GF-D8 (cell line): Measurements from ENCODE around the gene SPOCD1.

Source experiments
- DNase-seq: peaks from one replicate; lab custom pipeline; 2025; lab: John Stamatoyannopoulos, UW

The SPOCD1 gene

DNA sequence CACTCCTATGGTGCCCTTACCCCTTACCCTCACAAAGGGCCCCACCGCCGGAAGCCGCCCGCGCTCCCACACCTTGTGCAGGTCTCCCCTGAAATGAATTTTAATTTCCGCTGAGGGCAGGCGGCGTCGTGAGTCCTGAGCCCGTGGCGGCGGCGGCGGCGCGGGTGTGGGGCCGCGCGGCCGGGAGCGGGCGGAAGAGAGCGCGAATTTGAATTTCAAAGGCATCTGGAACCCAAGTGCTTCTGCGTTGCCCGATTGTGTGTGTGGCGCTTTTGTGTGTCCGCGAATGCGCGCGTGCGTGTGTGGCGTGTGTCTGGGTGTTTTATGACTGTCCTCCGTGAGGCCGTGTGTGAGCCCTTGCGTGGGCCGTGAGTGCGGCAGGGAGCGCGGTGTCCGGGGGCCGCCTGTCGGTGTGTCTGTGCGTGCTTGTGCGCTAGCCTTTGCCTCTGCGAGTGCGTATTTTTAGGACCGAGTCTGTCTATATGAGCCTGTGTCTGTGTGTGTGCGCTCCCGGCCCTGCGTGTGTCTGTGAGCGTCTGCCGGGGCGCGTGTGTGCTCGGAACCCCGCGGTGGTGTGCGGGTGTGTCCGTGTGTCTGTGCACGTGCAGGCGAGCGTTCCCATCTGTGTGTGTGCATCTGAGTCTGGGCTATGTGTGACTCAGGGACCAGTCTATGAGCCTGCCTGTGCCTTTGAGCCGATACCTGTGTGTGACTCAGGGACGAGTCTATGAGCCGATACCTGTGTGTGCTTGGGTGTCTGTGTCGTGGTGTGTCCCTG, 43.7 kb downstream of the SPOCD1 start:
- DNase-seq = no peak

DNA sequence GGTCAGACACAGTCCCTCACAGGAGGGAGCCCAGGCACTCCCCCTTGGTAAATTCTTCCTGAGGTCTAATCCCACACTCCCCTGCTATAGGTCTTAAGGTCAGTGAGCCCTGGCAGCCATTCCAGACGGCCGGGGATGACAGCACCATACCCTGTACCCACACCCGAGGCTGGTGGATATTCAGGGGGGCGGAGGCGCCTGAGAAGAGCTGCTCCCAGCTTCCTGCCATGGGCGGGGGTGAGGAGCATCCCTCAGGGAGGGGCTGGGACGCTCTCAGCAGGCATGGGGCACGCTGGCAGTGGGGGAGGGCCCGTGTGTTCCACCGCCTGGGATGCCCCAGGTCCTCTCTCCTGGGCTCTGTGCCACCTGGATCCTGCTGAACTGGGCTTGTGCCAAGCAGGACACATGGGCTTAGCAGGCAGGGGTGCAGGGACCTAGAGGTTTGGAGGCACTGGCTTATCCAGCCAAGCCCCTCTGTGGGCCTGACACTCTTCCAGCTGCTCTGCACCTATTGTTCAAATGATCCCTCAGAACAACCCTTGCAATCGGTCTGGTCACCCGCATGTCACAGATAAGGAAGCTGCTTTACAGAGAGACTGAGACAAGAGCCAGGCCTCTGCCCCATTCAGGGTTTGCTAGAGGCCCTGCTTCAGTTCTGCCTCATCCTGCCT, 46.0 kb downstream of the SPOCD1 start:
- DNase-seq = no peak

DNA sequence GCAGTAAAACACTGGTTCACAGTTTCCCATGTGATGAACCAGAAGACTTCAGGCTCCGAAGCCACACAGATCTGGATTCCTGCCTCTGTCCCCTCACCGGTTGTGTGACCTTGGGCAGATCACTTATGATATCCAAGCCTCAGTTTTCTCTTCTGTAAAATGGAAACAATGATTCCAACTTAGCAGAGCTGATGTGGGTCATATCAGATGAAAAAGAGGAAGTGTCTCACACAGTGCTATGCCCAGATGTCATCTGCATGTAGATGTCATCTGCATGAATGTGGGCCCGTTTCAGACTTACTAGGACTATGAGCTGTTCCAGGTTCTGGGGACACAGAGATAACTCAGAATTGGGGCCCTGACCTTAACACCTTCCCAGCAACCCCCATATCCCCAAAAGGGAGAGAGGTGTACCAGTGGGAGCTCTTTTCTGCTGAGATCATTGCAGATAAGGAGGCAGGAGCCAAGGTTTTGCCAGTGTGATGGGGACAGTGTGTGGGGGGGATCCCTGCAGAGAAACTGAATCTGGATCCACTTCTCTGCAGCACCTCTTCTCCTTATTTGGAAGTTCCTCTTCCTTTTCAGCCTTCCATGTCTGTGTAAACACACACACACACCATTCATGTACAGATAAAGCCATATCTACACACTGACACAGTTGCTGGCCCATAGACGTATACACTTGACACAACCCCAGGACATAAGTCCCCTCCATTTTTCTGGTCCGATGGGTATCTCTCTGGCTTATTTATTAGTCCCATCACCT, 46.7 kb downstream of the SPOCD1 start:
- peak; percentile 2 for DNase-seq

DNA sequence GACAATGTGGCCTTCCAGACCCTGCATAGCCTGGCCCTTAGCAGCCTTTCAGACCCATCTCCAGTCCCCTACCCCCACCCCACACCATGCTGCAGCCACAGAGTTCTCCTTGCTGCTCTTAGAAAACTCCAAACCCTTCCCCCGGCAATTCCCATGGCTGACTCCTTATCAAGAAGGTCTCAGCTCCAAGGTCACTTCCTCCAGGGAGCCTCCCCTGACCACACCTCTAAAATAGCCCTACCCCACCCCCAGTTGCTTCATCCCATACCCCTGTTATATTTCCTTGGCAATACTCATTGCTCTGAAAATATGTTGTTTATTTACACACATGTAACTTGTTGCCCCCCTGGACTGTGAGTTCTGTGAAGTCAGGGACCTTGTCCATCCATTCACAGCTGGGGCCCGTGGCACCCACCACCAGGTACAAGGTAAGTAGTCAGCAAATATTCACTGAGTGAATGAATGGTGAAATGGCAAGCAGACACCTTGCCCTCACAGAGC, 47.4 kb downstream of the SPOCD1 start:
- no peak for DNase-seq

DNA sequence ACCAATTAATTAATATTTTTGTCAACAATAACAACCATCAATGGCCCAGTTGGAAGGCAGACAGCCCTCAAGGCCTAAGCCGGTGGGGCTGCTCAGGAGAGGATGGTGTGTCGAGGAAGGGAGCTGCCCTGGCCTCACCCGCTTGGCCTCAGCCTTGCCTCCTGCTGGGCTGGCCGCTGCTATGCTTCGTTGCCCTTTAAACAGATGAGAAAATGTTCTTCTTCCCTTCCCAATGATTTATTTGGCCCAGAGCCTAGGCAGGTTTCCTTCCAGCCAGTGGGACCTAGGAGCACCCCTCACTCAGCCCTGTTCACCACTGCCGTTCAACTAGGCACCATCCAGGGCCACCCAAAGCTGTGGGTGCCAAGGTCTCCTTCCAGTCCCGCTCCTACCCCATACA, 48.6 kb downstream of the SPOCD1 start:
- no peak for DNase-seq

DNA sequence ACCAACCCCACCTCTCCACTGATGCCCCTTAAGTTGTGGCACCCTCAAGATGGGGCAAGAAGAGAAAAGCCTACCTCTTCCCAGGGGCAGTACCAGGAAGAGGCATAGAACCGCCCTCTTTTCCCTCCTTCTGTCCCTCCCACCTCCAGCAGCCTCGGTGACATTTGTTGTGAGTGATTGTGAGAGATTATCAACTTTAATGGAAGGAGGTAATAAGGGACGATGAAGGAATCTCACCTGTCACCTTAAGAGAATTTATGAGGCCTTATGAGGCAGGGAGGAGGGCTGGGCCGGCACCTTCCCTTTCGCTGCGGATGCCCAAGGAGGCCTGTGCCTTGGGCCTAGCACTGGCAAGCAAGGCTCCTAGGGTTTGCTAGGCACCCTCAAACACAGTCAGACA, 50.3 kb downstream of the SPOCD1 start:
- no peak for DNase-seq

DNA sequence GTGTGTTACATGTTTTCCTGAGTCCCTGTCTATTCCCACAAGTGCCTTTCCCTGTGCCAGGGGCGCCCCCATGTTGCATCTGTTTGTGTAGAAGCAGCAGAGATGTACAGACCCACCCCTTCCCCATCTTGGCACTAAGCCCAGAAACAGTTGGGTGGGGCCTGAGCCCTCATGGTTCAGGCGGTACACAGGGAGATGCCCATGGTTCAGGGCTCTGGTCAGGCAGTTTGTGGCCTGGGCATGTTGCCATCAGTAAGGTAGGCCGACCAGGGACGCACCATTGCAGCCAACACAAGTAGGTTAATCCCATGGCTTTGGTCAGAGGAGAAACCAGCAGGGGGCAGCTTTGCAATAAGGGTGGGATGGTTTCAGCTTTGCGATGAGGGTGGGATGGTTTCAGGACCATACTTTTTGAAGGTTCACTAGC, 50.8 kb downstream of the SPOCD1 start:
- no peak for DNase-seq

DNA sequence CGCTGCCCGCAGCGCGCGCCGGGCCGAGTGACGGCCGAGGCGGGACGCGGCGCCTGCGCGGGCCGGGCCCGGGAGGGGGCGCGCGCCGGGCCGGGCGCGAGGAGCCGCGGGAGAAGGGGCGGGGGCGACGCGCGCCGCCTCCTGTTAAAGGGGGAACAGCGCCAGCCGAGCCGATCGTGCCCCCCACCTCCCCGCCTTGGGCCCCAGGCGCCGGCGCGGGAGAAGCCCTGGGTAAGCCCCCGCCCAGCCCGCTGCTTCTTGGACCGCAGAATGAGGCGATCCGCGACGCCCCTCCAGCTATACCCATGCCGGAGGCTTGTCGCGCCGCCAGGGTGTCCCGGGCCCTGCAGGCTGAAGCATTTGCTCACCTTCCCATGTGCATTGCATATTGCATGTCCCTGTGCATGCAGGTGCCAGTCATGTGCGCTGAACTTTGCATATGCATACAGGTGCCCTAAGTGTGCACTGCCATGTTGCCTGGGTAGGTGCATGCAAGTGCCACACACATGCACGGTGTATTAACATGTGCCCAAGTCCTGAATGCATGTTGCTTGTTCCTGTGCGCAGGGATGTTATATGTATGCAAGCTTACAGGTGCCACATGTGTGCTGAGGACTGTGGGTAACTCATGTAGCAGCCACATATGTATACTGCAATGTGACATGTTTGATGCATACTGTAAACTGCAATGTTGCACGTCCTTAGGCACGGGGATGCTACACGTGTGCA, 51.3 kb downstream of the SPOCD1 start, which contains the start of gene ADGRB2:
ADGRB2 (minus strand) TSS at position 29 of the 729 bp plus-strand sequence. CDS start 7,119 bp downstream, outside the sequence.
- no peak for DNase-seq

DNA sequence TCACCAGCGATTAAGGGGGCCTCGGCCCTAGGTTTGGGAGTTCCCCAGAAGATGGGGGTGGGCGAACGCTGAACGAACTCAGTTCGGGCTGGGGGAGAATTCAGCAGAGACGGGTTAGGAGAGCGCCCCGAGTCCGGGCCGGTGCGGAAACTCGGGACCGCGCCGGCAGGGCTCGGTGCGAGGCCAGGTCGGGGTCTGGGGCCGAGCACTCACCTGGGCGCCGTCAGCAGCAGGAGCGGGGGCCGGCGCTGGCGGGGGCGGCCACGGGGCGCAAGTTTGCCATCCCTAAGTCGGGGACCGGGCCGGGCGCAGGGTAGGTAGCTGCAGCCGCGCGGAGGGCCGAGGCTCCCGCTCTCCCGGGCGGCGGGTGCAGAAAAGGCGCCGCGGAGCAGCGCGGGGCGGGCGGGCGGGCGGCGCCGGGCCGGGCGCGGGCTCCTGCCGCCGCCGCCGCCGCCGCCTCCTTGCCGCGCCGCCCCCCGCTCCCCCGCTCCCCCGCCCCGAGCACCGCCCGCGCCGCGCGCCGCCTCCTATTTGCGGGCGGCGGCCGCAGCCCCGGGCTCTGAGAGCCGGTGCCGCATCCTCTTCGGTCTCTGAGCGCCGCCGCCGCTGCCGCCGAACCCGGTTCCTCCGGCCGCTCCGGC, 52.0 kb downstream of the SPOCD1 start:
- DNase-seq = no peak

DNA sequence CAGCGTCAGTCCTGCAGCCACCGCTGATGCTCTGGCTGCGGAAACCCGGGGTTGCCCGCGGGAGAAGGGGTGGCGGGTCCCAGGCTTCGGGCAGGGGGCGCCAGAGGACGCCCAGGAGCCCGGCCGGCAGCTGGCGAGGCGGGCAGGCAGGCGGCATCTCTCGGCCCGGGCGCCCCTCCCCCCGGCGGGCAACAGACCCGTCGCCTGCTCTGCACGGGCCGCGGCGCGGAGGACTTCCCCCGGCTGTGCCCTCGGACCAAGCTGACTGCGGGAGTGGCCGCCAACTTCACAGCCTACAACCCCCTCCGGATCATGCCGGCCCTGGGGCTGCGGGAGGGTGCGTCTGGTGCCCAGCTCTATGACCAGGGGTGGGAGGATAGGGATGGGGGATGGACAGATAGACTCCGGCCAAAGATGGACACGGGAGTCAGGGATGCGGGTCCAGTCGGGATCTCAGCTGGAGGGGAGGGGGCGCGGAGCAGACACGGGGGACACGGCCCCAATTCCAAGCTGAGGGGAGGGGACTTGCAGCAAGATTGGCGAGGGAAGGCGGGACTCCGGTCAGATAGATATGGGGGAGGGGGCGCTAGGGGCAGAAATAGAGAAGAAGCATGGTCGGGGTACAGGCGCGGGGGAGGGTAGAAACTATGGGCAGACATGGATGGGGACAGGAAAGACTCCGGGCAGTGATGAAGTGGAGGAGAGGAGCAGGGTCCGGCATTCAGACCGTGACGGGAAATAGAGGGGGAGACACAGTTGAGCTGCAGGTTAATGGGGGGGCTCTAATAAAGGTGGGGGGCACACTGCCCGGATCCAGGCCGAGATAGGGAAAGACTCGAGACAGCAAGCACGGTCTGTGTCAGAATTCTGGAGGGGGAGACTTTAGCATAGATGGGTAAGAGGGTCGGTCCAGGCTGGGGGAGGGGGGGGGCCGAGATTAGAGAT, 52.8 kb downstream of the SPOCD1 start:
- no peak for DNase-seq

DNA sequence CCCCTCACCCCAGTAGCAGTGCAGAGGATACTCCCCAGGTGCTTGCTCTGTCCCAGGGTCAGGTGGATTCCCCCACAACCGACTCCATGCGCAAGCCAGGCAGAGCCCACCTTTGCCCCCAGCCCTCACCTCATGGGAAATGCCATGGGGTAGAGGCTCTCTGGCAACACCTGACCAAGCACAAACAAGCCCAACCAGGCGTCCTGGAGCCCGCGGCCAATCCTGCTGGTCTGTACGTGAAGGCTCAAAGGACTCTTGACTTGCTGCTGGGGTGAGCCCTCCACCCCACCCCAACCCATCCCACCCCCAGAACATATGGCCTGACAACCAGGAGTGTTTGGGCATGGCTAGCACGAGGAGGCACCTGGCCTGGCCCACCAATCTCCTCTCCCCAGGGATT, 53.5 kb downstream of the SPOCD1 start:
- no peak for DNase-seq

DNA sequence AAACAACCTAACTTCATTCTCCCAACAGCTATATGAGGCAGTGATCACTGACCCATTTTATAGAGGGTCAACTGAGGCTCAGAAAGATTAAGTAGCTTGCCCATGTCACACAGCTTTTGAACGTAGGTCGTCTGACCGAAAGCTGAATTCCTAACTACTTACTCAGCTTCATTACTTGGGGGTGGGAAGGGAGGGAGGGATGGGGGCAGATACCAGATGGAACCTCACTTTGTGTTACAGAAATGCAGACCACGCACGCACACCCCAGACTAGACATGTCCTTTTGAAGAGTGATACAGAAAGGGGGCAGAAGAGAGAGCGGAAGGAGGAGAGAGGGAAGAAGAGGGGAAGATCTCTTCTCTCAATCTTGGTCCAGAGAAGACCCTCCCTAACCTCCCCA, 53.9 kb downstream of the SPOCD1 start:
- DNase-seq = no peak

DNA sequence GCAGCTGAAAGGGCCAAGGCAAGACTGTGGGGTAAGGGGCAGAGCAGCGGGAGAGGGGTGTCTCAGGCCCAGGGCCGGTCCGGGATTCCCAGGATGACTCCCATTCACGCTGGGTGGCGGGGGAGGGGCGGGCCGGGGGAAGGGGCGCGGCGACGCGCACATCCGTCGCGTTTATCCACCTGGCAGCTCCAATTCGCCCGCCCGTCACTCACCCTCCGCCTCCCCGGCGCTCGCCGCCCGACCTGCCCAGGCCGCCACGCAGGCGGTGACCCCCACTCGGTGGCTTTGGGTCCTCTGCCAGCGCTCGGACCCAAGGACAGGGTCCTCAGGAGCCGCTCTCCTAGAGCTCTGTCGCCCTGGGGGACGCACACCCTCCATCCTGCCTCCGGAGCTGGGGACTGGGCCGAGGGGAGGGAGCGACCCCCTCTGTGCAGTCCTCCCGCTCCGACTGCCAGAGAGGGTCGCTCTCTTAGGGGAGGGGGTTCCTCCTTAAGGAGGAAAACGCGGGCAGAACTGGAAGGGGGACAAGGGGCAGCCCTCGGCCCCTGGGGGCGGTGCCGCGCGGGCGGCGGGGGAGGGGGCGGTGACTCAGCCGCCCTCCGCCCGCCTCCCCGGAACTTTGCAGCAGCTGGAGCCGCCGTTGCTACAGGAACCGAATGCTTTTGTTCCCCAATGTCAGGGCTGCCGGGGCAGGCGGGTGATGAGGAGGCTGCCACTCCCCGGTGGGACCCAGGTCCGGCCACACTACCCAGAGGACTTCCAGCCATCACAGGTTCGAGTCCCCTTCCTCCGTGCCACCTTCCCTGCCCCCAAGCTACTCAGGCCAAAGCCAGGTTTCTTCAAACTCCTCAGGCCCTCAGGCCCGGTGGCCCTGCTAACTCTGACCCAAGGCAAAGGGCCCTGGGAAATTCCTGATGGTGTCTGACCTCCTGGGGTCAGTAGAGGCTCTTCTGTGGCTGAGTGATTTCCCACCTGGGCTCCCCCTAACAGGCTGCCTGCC, 55.1 kb downstream of the SPOCD1 start:
- no peak for DNase-seq

DNA sequence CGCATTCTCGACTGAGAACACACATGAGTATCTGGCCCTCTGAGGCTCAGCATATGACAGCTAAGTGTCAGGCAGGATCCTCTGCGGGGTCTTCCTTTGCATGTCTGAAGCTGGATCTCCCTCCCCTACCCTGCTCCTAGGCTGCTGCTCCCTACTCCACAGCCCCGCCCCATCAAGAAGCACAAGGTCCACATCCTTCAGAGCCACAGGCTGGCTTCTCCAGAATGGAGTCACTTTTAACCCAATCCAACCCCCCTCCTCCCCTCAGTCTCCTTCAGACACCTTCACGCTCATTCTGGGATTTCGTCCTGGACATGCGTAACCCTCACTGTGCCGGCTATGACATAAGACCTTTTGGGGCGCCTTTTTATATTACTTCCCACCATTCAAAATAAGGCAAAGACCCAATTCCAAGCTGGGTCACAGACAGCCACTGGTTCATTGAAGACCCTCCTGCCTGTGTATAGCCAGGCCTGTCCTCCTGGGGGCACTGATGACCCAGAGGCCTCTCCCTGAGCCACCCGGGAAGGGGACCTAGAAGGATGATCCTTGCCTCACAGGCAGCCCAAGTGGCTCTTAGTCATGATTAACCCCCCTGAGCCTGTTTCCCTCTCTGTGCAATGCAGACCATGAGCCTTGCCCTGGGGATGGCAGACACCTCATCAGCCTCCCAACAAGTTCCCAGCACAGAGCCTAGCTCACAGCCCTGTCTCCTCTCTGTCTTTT, 56.4 kb downstream of the SPOCD1 start:
- DNase-seq = no peak

DNA sequence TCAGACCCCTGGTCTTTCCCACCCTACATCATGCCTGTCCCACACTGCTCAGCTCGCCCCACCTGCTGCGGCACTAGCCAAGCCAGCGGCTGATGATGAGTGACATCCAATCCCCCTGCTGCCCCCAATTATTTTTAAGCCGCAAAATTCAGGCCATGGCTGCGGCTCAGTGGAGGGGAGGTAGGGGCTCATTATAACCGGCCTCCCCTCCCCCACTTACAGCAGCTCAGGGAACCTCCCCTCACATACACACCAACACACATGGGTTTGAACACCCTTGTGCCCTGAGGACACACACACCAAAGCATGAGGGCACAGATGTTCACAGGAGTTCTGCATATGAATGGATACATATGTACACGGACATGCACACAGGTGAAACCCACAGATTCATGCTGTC, 57.0 kb downstream of the SPOCD1 start:
- no peak for DNase-seq

DNA sequence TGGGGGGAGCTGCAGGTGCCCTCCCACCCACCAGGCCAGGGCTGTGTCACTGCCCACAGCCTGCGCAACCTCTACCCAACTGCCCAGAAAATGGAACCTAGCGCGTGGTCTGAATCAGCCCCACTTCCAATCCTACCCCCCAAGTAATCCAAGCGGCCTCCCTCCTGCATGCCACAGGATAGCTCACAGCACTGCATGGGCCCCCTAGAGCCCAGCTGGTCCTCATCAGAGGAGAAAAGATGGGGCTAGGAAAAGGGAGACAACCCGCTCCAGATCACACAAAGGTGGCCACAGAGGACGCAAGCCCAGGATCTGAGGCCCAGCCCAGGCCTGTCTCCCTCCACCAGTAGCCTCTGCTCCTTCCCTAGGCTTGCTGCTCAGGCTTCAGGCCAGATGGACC, 57.8 kb downstream of the SPOCD1 start:
- DNase-seq = no peak

DNA sequence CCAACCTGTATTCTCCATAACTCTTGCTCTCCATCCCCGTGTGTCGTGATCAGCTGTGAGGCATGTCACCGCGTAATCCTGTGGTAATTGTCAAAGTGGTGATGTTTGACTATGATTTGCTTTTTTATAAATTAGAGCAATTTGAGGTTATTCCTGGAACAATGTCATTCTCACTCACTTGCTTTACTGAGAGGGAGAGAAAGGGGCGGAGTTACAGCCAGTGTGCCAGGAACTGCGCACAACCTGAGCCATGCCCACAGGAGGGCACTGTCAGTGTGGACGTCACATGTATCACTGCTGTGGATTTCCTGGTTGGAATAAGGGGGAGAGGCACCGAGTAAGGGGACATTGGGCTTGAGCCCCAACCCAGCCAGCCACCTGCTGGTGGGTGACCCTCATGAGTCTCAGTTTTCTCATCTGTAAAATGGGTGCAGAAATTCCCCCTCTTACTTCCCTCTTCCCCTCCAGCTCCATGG, 58.6 kb downstream of the SPOCD1 start:
- no peak for DNase-seq

DNA sequence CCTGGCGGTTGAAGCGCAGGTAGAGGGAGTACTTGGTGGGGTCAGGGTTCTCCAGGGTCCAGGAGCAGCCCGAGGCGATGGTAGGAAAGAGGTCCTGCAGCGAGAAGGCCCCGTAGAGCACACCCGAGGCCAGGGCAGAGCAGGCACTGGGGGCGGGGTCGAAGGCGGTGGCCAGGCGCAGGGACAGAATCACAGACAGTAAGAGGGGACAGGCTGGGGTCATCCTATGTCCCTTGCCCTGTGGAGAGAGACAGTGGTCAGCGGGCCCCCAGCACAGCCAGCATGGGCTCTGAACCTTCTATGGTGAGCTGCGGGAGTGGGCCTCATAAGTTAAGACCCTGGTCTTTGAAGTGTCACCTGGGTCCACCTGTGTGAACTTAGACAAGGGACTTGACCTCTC, 59.2 kb downstream of the SPOCD1 start:
- no peak for DNase-seq
